Spleen (tissue), 7 donors: Measurements from ENCODE around the gene EYS.

Experiments used
- CTCF ChIP-seq, 11 experiments: fragments of 200-600 bp in 7 of 11; fragments of 450-650 bp in 4 of 11; sonication (generic) in 4 of 11; IDR thresholded peaks in 8 of 11; conservative IDR thresholded peaks in 3 of 11; 1 replicate in 7 of 11; 2 replicates in 4 of 11; pipeline versions ENCODE4 v1.4.0 to v1.8.0; 2016 to 2021; ENCODE audit warnings: antibody characterized with exemption in 11 of 11, inconsistent platforms in 4 of 11, mild to moderate bottlenecking in 1 of 11
- POLR2A ChIP-seq, 3 donors: fragments of 450-650 bp; IDR thresholded peaks; one replicate each; pipeline ENCODE4 v1.5.1; 2017; ENCODE audit warnings: antibody characterized with exemption in 3 of 3, mild to moderate bottlenecking in 1 of 3
- donor health status: DM: no; HTN: no; CAD: no; lungs with moderate emphysema.
- donor health status: DM: no; HTN: no; CAD: no.
- donor health status: DM: no; HTN: no; CAD: no.

DNA sequence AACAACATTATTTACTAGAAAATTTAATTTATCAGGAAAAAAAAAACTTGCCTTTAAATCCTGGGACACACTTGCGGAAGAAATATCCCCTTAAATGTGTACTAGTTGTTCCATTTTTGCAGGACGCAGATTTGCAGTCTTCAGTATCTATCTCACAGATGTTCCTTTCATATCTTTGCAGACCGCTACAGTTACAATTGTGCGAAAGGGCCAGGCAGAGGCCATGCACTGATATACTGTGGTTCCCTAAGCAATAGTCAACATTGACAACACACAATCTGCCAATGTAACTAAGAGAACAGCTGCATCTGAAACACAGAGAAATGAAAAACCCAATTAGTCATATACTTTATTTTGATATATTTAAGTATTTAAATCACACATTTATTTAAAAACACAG, 411.2 kb downstream of the EYS start:
- no peak for TF ChIP-seq CTCF (IDR thresholded peaks at IDR 0.05 in 8 of 11, conservative IDR thresholded peaks at IDR 0.05 in 3 of 11)
- TF ChIP-seq POLR2A (IDR thresholded peaks at IDR 0.05): no peak
